ENCODE measurements around the gene WSB2.

Gene WSB2

GRCh38 chr12:118058881-118059280, 2.1 kb downstream of the WSB2 start:
- in situ Hi-C loops (cut with HindIII; ENCODE audit: low sequenced_read_pairs): no loop called here
- H3K4me3 ChIP-seq (ENCODE audit: low read depth, low read length): no peak overlapping the region
- no peak for TF ChIP-seq CTCF (IDR thresholded peaks at IDR 0.05; ENCODE audit: low read depth, low read length, missing control alignments)
- DNase-seq (ENCODE audit: low read depth): no peak

GRCh38 chr12:118058227-118058626, 2.8 kb downstream of the WSB2 start:
- H3K4me3 ChIP-seq (ENCODE audit: low read depth, low read length): no peak overlapping the region
- no peak for DNase-seq (ENCODE audit: low read depth)
- no peak for TF ChIP-seq CTCF (IDR thresholded peaks at IDR 0.05; ENCODE audit: low read depth, low read length, missing control alignments)
- in situ Hi-C loops (cut with HindIII; ENCODE audit: low sequenced_read_pairs): no loop called here

- H3K4me3 ChIP-seq (ENCODE audit: low read depth, low read length): no peak overlapping the region
- TF ChIP-seq CTCF (IDR thresholded peaks at IDR 0.05; ENCODE audit: low read depth, low read length, missing control alignments): no peak
- DNase-seq (ENCODE audit: low read depth): no peak
- in situ Hi-C loops (cut with HindIII; ENCODE audit: low sequenced_read_pairs): no loop called here
These were observed 4.9 kb downstream of the WSB2 start for GRCh38 chr12:118055865-118056773.

- no peak for DNase-seq (ENCODE audit: low read depth)
- TF ChIP-seq CTCF (IDR thresholded peaks at IDR 0.05; ENCODE audit: low read depth, low read length, missing control alignments): peak; percentile 54
- no peak overlapping the region for H3K4me3 ChIP-seq (ENCODE audit: low read depth, low read length)
- in situ Hi-C loops (cut with HindIII; ENCODE audit: low sequenced_read_pairs): no loop called here
These were observed 5.8 kb downstream of the WSB2 start for GRCh38 chr12:118055144-118055557.

- H3K4me3 ChIP-seq (ENCODE audit: low read depth, low read length): no peak overlapping the region
- in situ Hi-C loops (cut with HindIII; ENCODE audit: low sequenced_read_pairs): no loop called here
- no peak for TF ChIP-seq CTCF (IDR thresholded peaks at IDR 0.05; ENCODE audit: low read depth, low read length, missing control alignments)
- DNase-seq (ENCODE audit: low read depth): no peak
These were observed 7.7 kb downstream of the WSB2 start for GRCh38 chr12:118053071-118053985.

- in situ Hi-C loops (cut with HindIII; ENCODE audit: low sequenced_read_pairs): no loop called here
- no peak for TF ChIP-seq CTCF (IDR thresholded peaks at IDR 0.05; ENCODE audit: low read depth, low read length, missing control alignments)
- DNase-seq (ENCODE audit: low read depth): peak; percentile 93
- H3K4me3 ChIP-seq (ENCODE audit: low read depth, low read length): no peak overlapping the region
These were observed 8.5 kb downstream of the WSB2 start for GRCh38 chr12:118052324-118053070.
